ENCODE data around the gene SEMA4C. TPM values are rescaled to one million over a fixed set of nuclear protein-coding genes. Genes with fewer than 3 reads are reported as not detected.

SEMA4C gene
- total and polyA plus RNA-seq, 9 of the 15 experiments (the other 6 are each of a cell fraction or from before 2014, with no cell fraction given) = 0.32 to 59.7 (median 23.9) TPM

DNA sequence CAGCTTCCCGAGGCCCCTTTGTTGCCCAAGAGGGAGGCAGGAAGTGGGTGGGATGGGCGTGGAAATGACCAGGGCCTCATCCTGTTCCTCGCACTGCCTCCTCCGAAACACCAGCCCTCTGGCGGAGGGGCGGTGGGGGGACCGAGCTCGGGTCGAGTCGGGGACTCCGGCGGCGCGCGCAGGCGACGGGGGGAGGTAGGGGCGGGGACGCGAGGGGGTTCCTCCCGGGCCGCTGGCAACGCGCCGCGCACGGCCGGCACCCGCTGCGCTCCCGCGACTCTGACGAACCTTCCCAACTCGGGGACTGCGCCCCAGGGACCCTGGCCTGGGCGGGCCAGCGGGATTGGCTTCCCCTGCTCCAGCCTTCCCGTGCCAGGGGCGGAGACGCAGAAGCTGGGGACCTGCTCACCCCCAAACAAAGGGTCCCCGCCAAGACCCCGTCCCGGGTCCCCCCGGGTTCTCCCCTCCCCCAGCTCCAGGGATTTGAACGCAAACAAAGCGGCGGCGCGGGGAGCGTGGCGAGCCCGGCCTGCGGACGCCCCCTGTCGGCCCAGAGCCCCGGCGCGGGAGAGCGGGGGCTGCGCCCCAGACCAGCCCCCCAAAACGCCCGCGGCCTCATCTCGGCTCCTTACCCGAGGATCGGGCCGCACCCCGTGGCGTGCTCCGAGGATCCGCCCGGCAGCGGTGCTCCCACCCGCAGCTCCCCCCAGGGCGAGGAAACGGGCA is 1.2 kb downstream of the SEMA4C start (continued):
- TF ChIP-seq, protein P1, sequence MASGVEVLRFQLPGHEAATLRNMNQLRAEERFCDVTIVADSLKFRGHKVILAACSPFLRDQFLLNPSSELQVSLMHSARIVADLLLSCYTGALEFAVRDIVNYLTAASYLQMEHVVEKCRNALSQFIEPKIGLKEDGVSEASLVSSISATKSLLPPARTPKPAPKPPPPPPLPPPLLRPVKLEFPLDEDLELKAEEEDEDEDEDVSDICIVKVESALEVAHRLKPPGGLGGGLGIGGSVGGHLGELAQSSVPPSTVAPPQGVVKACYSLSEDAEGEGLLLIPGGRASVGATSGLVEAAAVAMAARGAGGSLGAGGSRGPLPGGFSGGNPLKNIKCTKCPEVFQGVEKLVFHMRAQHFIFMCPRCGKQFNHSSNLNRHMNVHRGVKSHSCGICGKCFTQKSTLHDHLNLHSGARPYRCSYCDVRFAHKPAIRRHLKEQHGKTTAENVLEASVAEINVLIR (CRISPR knock-in tag; IDR thresholded peaks at IDR 0.05) = no peak
- TF ChIP-seq HOXB6 (CRISPR knock-in tag; IDR thresholded peaks at IDR 0.05; ENCODE audit: borderline replicate concordance) = no peak
- TF ChIP-seq ELF1 (tag; IDR thresholded peaks at IDR 0.05) = peak; percentile 41
- TF ChIP-seq L3MBTL2 (IDR thresholded peaks at IDR 0.05) = no peak
- TF ChIP-seq TRIM28 (IDR thresholded peaks at IDR 0.05) = no peak
- no peak for TF ChIP-seq ZNF316 (IDR thresholded peaks at IDR 0.05)
- TF ChIP-seq RCOR1 (IDR thresholded peaks at IDR 0.05; ENCODE audit: borderline replicate concordance in 1 of 2, low read depth in 2 of 2, low read length in 2 of 2) = no peak; a peak in 1 of 4 replicates
- TF ChIP-seq ZNF668 (CRISPR knock-in tag; IDR thresholded peaks at IDR 0.05) = no peak
- TF ChIP-seq, protein P2, sequence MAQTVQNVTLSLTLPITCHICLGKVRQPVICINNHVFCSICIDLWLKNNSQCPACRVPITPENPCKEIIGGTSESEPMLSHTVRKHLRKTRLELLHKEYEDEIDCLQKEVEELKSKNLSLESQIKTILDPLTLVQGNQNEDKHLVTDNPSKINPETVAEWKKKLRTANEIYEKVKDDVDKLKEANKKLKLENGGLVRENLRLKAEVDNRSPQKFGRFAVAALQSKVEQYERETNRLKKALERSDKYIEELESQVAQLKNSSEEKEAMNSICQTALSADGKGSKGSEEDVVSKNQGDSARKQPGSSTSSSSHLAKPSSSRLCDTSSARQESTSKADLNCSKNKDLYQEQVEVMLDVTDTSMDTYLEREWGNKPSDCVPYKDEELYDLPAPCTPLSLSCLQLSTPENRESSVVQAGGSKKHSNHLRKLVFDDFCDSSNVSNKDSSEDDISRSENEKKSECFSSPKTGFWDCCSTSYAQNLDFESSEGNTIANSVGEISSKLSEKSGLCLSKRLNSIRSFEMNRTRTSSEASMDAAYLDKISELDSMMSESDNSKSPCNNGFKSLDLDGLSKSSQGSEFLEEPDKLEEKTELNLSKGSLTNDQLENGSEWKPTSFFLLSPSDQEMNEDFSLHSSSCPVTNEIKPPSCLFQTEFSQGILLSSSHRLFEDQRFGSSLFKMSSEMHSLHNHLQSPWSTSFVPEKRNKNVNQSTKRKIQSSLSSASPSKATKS (CRISPR knock-in tag; IDR thresholded peaks at IDR 0.05) = no peak
- TF ChIP-seq, protein P3, sequence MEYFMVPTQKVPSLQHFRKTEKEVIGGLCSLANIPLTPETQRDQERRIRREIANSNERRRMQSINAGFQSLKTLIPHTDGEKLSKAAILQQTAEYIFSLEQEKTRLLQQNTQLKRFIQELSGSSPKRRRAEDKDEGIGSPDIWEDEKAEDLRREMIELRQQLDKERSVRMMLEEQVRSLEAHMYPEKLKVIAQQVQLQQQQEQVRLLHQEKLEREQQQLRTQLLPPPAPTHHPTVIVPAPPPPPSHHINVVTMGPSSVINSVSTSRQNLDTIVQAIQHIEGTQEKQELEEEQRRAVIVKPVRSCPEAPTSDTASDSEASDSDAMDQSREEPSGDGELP (CRISPR knock-in tag; IDR thresholded peaks at IDR 0.05; ENCODE audit: borderline replicate concordance) = no peak
- TF ChIP-seq FIP1L1 (IDR thresholded peaks at IDR 0.05; ENCODE audit: low read depth, low read length, poor library complexity, severe bottlenecking) = no peak
- no peak for TF ChIP-seq ZBED1 (IDR thresholded peaks at IDR 0.05)
- TF ChIP-seq ERF (CRISPR knock-in tag; IDR thresholded peaks at IDR 0.05) = no peak
- no peak for TF ChIP-seq KDM1A (IDR thresholded peaks at IDR 0.05)
- TF ChIP-seq ZNF830 (CRISPR knock-in tag; IDR thresholded peaks at IDR 0.05) = no peak
- no peak for TF ChIP-seq KAT2B (IDR thresholded peaks at IDR 0.05; ENCODE audit: low read depth, low read length)
- no peak for TF ChIP-seq MAFK (IDR thresholded peaks at IDR 0.05; ENCODE audit: low read length)
- TF ChIP-seq, protein P4, sequence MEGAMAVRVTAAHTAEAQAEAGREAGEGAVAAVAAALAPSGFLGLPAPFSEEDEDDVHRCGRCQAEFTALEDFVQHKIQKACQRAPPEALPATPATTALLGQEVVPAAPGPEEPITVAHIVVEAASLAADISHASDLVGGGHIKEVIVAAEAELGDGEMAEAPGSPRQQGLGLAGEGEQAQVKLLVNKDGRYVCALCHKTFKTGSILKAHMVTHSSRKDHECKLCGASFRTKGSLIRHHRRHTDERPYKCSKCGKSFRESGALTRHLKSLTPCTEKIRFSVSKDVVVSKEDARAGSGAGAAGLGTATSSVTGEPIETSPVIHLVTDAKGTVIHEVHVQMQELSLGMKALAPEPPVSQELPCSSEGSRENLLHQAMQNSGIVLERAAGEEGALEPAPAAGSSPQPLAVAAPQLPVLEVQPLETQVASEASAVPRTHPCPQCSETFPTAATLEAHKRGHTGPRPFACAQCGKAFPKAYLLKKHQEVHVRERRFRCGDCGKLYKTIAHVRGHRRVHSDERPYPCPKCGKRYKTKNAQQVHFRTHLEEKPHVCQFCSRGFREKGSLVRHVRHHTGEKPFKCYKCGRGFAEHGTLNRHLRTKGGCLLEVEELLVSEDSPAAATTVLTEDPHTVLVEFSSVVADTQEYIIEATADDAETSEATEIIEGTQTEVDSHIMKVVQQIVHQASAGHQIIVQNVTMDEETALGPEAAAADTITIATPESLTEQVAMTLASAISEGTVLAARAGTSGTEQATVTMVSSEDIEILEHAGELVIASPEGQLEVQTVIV (CRISPR knock-in tag; IDR thresholded peaks at IDR 0.05; ENCODE audit: borderline replicate concordance) = no peak
- no peak for TF ChIP-seq ZNF589 (CRISPR knock-in tag; IDR thresholded peaks at IDR 0.05; ENCODE audit: low read depth)
- TF ChIP-seq, protein P5, sequence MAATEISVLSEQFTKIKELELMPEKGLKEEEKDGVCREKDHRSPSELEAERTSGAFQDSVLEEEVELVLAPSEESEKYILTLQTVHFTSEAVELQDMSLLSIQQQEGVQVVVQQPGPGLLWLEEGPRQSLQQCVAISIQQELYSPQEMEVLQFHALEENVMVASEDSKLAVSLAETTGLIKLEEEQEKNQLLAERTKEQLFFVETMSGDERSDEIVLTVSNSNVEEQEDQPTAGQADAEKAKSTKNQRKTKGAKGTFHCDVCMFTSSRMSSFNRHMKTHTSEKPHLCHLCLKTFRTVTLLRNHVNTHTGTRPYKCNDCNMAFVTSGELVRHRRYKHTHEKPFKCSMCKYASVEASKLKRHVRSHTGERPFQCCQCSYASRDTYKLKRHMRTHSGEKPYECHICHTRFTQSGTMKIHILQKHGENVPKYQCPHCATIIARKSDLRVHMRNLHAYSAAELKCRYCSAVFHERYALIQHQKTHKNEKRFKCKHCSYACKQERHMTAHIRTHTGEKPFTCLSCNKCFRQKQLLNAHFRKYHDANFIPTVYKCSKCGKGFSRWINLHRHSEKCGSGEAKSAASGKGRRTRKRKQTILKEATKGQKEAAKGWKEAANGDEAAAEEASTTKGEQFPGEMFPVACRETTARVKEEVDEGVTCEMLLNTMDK (IDR thresholded peaks at IDR 0.05; ENCODE audit: borderline replicate concordance, insufficient read depth, low read depth, low read length, poor library complexity, severe bottlenecking) = peak; percentile 94
- no peak for TF ChIP-seq ZSCAN29 (IDR thresholded peaks at IDR 0.05)
